ENCODE measurements around the gene CD109.

- TF ChIP-seq CTCF (IDR thresholded peaks at IDR 0.05) (no peak), POLR2AphosphoS5 (IDR thresholded peaks at IDR 0.05) (peak in 1 of 3 donors; percentile 15), POLR2A (IDR thresholded peaks at IDR 0.05) (no peak)
Measured at GRCh38 chr6:73704260-73704659, 8.3 kb downstream of the CD109 start.
